Measurements from ENCODE around the gene CCDC7.

The CCDC7 gene

DNA sequence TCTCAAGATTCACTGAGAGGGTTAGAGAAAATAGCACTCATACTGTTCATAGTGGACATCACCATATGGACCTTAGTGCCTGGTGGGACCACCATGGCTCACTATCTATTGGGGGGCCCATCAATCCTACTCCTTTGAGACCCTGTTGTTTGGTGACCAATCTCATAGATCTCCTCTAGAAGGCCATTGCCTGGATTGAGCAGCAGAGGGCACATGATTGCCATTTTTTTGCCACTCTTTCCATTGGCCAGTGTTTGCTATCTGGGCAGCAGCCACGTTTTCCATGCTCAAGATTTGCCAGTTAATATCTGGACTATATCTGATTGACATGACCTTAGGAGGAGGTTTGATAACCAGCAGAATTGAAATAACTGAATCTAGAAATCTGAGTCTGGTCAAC lies 267.6 kb downstream of the CCDC7 start:
- Histone ChIP-seq H2BK12ac (ENCODE audit: low read length) (no peak overlapping the region), H2BK15ac (ENCODE audit: low read length) (no peak overlapping the region), H3K4me1 (ENCODE audit: control insufficient read depth in 2 of 2, insufficient read depth in 1 of 2, low read depth in 1 of 2, low read length in 2 of 2) (no peaks in the 10 kb centered on the region), H3K18ac (ENCODE audit: low read length) (no peak overlapping the region), H3K9ac (ENCODE audit: low read depth, low read length, poor library complexity) (no peak overlapping the region), H3K79me1 (ENCODE audit: low read depth, low read length) (no peaks in the 10 kb centered on the region), H3K9me3 (replicated peaks in 1 of 2; ENCODE audit: control insufficient read depth in 2 of 2, insufficient read depth in 1 of 2, low read depth in 1 of 2, low read length in 2 of 2) (peaks cover 0 to 2% of the 10 kb centered on the region in 2 donors), H4K91ac (ENCODE audit: low read depth, low read length, poor library complexity) (no peak overlapping the region), H3K4ac (ENCODE audit: low read length) (no peak overlapping the region), H2AFZ (ENCODE audit: low read length) (no peak overlapping the region), H2AK5ac (ENCODE audit: low read depth, low read length) (no peak overlapping the region), H2BK5ac (ENCODE audit: low read length) (no peak overlapping the region), H4K8ac (ENCODE audit: low read depth, low read length) (no peak overlapping the region), H3K23ac (ENCODE audit: low read depth, low read length, poor library complexity) (no peak overlapping the region), H3K36me3 (replicated peaks in 1 of 2; ENCODE audit: control insufficient read depth in 2 of 2, insufficient read depth in 2 of 2, low read length in 2 of 2) (no peaks in the 10 kb centered on the region), H2BK120ac (ENCODE audit: low read depth, low read length) (no peak overlapping the region), H3K4me2 (ENCODE audit: insufficient read depth, low read length, poor library complexity, severe bottlenecking) (no peak overlapping the region), H3K4me3 (ENCODE audit: low read length in 2 of 2) (no peak overlapping the region), H3K14ac (ENCODE audit: low read length) (no peak overlapping the region), H3K27ac (replicated peaks; ENCODE audit: low read length) (no peak overlapping the region), H3K27me3 (ENCODE audit: control insufficient read depth in 3 of 3, insufficient read depth in 3 of 3, low read depth in 1 of 3, low read length in 3 of 3) (no peaks in the 10 kb centered on the region)
- WGBS, 2 donors (ENCODE audit: extremely low coverage in 2 of 2, insufficient read length in 2 of 2, insufficient replicate concordance in 1 of 2): no CpG with 5 or more reads among the region's 1 CpG
- DNase-seq (ENCODE audit: low spot score): no peak

GRCh38 chr10:32731527-32731926 lies 285.6 kb downstream of the CCDC7 start:
- Histone ChIP-seq H3K4me3 (ENCODE audit: low read length in 2 of 2) (no peak overlapping the region), H4K91ac (ENCODE audit: low read depth, low read length, poor library complexity) (no peak overlapping the region), H2BK15ac (ENCODE audit: low read length) (no peak overlapping the region), H3K4ac (ENCODE audit: low read length) (no peak overlapping the region), H2BK12ac (ENCODE audit: low read length) (no peak overlapping the region), H3K79me1 (ENCODE audit: low read depth, low read length) (no peaks in the 10 kb centered on the region), H3K27me3 (ENCODE audit: control insufficient read depth in 3 of 3, insufficient read depth in 3 of 3, low read depth in 1 of 3, low read length in 3 of 3) (no peaks in the 10 kb centered on the region), H3K9ac (ENCODE audit: low read depth, low read length, poor library complexity) (no peak overlapping the region), H3K9me3 (replicated peaks in 1 of 2; ENCODE audit: control insufficient read depth in 2 of 2, insufficient read depth in 1 of 2, low read depth in 1 of 2, low read length in 2 of 2) (no peaks in the 10 kb centered on the region), H3K14ac (ENCODE audit: low read length) (no peak overlapping the region), H2AK5ac (ENCODE audit: low read depth, low read length) (no peak overlapping the region), H3K27ac (replicated peaks; ENCODE audit: low read length) (no peak overlapping the region), H2AFZ (ENCODE audit: low read length) (no peak overlapping the region), H2BK5ac (ENCODE audit: low read length) (no peak overlapping the region), H2BK120ac (ENCODE audit: low read depth, low read length) (no peak overlapping the region), H3K23ac (ENCODE audit: low read depth, low read length, poor library complexity) (no peak overlapping the region), H4K8ac (ENCODE audit: low read depth, low read length) (no peak overlapping the region), H3K18ac (ENCODE audit: low read length) (no peak overlapping the region), H3K4me1 (ENCODE audit: control insufficient read depth in 2 of 2, insufficient read depth in 1 of 2, low read depth in 1 of 2, low read length in 2 of 2) (no peaks in the 10 kb centered on the region), H3K36me3 (replicated peaks in 1 of 2; ENCODE audit: control insufficient read depth in 2 of 2, insufficient read depth in 2 of 2, low read length in 2 of 2) (no peaks in the 10 kb centered on the region), H3K4me2 (ENCODE audit: insufficient read depth, low read length, poor library complexity, severe bottlenecking) (no peak overlapping the region)
- WGBS, 2 donors (ENCODE audit: extremely low coverage in 2 of 2, insufficient read length in 2 of 2, insufficient replicate concordance in 1 of 2): no CpG with 5 or more reads among the region's 9 CpGs
- DNase-seq (ENCODE audit: low spot score): no peak

- WGBS, 2 donors (ENCODE audit: extremely low coverage in 2 of 2, insufficient read length in 2 of 2, insufficient replicate concordance in 1 of 2): no CpG with 5 or more reads among the region's 3 CpGs
- Histone ChIP-seq H2BK5ac (ENCODE audit: low read length) (no peak overlapping the region), H3K4me2 (ENCODE audit: insufficient read depth, low read length, poor library complexity, severe bottlenecking) (no peak overlapping the region), H3K36me3 (replicated peaks in 1 of 2; ENCODE audit: control insufficient read depth in 2 of 2, insufficient read depth in 2 of 2, low read length in 2 of 2) (no peaks in the 10 kb centered on the region), H3K9me3 (replicated peaks in 1 of 2; ENCODE audit: control insufficient read depth in 2 of 2, insufficient read depth in 1 of 2, low read depth in 1 of 2, low read length in 2 of 2) (no peaks in the 10 kb centered on the region), H3K4me3 (ENCODE audit: low read length in 2 of 2) (no peak overlapping the region), H4K8ac (ENCODE audit: low read depth, low read length) (no peak overlapping the region), H2BK12ac (ENCODE audit: low read length) (no peak overlapping the region), H3K23ac (ENCODE audit: low read depth, low read length, poor library complexity) (no peak overlapping the region), H3K14ac (ENCODE audit: low read length) (no peak overlapping the region), H4K91ac (ENCODE audit: low read depth, low read length, poor library complexity) (no peak overlapping the region), H3K4ac (ENCODE audit: low read length) (no peak overlapping the region), H3K9ac (ENCODE audit: low read depth, low read length, poor library complexity) (no peak overlapping the region), H3K79me1 (ENCODE audit: low read depth, low read length) (no peaks in the 10 kb centered on the region), H3K4me1 (ENCODE audit: control insufficient read depth in 2 of 2, insufficient read depth in 1 of 2, low read depth in 1 of 2, low read length in 2 of 2) (no peaks in the 10 kb centered on the region), H2BK120ac (ENCODE audit: low read depth, low read length) (no peak overlapping the region), H3K27me3 (ENCODE audit: control insufficient read depth in 3 of 3, insufficient read depth in 3 of 3, low read depth in 1 of 3, low read length in 3 of 3) (no peaks in the 10 kb centered on the region), H2BK15ac (ENCODE audit: low read length) (no peak overlapping the region), H3K27ac (replicated peaks; ENCODE audit: low read length) (no peak overlapping the region), H2AFZ (ENCODE audit: low read length) (no peak overlapping the region), H2AK5ac (ENCODE audit: low read depth, low read length) (no peak overlapping the region), H3K18ac (ENCODE audit: low read length) (no peak overlapping the region)
- DNase-seq (ENCODE audit: low spot score): no peak
These were observed 293.0 kb downstream of the CCDC7 start for GRCh38 chr10:32738958-32739357.

GRCh38 chr10:32744321-32744720 lies 298.4 kb downstream of the CCDC7 start:
- peaks cover 6 to 9% of the 10 kb centered on the region in 2 donors for H3K9me3 ChIP-seq (replicated peaks in 1 of 2; ENCODE audit: control insufficient read depth in 2 of 2, insufficient read depth in 1 of 2, low read depth in 1 of 2, low read length in 2 of 2)
- no peak overlapping the region for H3K4me2 ChIP-seq (ENCODE audit: insufficient read depth, low read length, poor library complexity, severe bottlenecking)
- no peak overlapping the region for H2BK12ac ChIP-seq (ENCODE audit: low read length)
- no peak overlapping the region for H2BK120ac ChIP-seq (ENCODE audit: low read depth, low read length)
- H2AFZ ChIP-seq (ENCODE audit: low read length): no peak overlapping the region
- no peak overlapping the region for H4K91ac ChIP-seq (ENCODE audit: low read depth, low read length, poor library complexity)
- H3K9ac ChIP-seq (ENCODE audit: low read depth, low read length, poor library complexity): no peak overlapping the region
- no peak overlapping the region for H4K8ac ChIP-seq (ENCODE audit: low read depth, low read length)
- no peak overlapping the region for H3K4ac ChIP-seq (ENCODE audit: low read length)
- H2BK5ac ChIP-seq (ENCODE audit: low read length): no peak overlapping the region
- H3K18ac ChIP-seq (ENCODE audit: low read length): no peak overlapping the region
- no peak overlapping the region for H3K14ac ChIP-seq (ENCODE audit: low read length)
- no peak overlapping the region for H3K27ac ChIP-seq (replicated peaks; ENCODE audit: low read length)
- H2AK5ac ChIP-seq (ENCODE audit: low read depth, low read length): no peak overlapping the region
- no peaks in the 10 kb centered on the region for H3K79me1 ChIP-seq (ENCODE audit: low read depth, low read length)
- no peak overlapping the region for H3K4me3 ChIP-seq (ENCODE audit: low read length in 2 of 2)
- no peaks in the 10 kb centered on the region for H3K36me3 ChIP-seq (replicated peaks in 1 of 2; ENCODE audit: control insufficient read depth in 2 of 2, insufficient read depth in 2 of 2, low read length in 2 of 2)
- DNase-seq (ENCODE audit: low spot score): no peak
- no peaks in the 10 kb centered on the region for H3K4me1 ChIP-seq (ENCODE audit: control insufficient read depth in 2 of 2, insufficient read depth in 1 of 2, low read depth in 1 of 2, low read length in 2 of 2)
- H3K23ac ChIP-seq (ENCODE audit: low read depth, low read length, poor library complexity): no peak overlapping the region
- H3K27me3 ChIP-seq (ENCODE audit: control insufficient read depth in 3 of 3, insufficient read depth in 3 of 3, low read depth in 1 of 3, low read length in 3 of 3): no peaks in the 10 kb centered on the region
- H2BK15ac ChIP-seq (ENCODE audit: low read length): no peak overlapping the region
- WGBS, 2 donors (ENCODE audit: extremely low coverage in 2 of 2, insufficient read length in 2 of 2, insufficient replicate concordance in 1 of 2): no CpG with 5 or more reads among the region's 1 CpG
